HEK293 (cell line): ENCODE data around the gene CELSR1.

ENCODE experiments used
- CTCF ChIA-PET: fragments of 350-600 bp; formaldehyde crosslinking; extraction: SDS; loops from one replicate; lab custom pipeline; 2021; ENCODE audit warnings: antibody characterized with exemption; lab: Yijun Ruan, JAX
- POLR2A ChIA-PET: fragments of 300-600 bp; formaldehyde crosslinking; extraction: SDS; loops from one replicate; lab custom pipeline; 2020; ENCODE audit warnings: antibody characterized with exemption, inconsistent platforms; lab: Yijun Ruan, JAX
- H3K27ac ChIP-seq: fragments of 200-500 bp; sonication (Bioruptor generic); 2 replicates; pipeline ENCODE4 v1.5.1; 2014; ENCODE audit warnings: low read depth, low read length, control low read depth, inconsistent platforms; ENCODE audit errors: extremely low read depth
- H3K36me3 ChIP-seq, 2 experiments: fragments of 200-500 bp in 1 of 2; sonication (Bioruptor generic) in 1 of 2; 1 replicate in 1 of 2; 2 replicates in 1 of 2; pipeline ENCODE4 v1.5.1; 2014 to 2017; ENCODE audit warnings: inconsistent platforms in 2 of 2, low read length in 2 of 2; ENCODE audit not compliant: control insufficient read depth in 2 of 2, insufficient read depth in 1 of 2
- H3K4me1 ChIP-seq: fragments of 200-500 bp; sonication (Bioruptor generic); 2 replicates; pipeline ENCODE4 v1.5.1; 2014; ENCODE audit warnings: mild to moderate bottlenecking, low read length, inconsistent platforms; ENCODE audit not compliant: control insufficient read depth, insufficient read depth
- H3K4me3 ChIP-seq: 2 replicates; pipeline ENCODE4 v1.5.1; 2011; ENCODE audit warnings: low read depth, mild to moderate bottlenecking, control low read depth, low read length, moderate library complexity
- H3K9me3 ChIP-seq: fragments of 200-500 bp; sonication (Bioruptor generic); 2 replicates; pipeline ENCODE4 v1.5.1; 2014; ENCODE audit warnings: low read depth, low read length, inconsistent platforms; ENCODE audit not compliant: control insufficient read depth, insufficient read depth
- AEBP2 ChIP-seq: fragments of 450-650 bp; formaldehyde crosslinking; IDR thresholded peaks from 2 replicates; pipeline ENCODE4 v1.5.1; 2016; ENCODE audit warnings: missing biosample characterization, missing genetic modification characterization, borderline replicate concordance
- GLI2 ChIP-seq: fragments of 450-650 bp; formaldehyde crosslinking; IDR thresholded peaks from 2 replicates; pipeline ENCODE4; 2017; ENCODE audit warnings: missing biosample characterization, missing genetic modification characterization, low read depth, borderline replicate concordance
- IKZF3 ChIP-seq: fragments of 450-650 bp; IDR thresholded peaks from 2 replicates; pipeline ENCODE4 v1.5.0; 2018; ENCODE audit warnings: missing biosample characterization, mild to moderate bottlenecking, missing genetic modification characterization, moderate library complexity
- KLF16 ChIP-seq: fragments of 450-650 bp; formaldehyde crosslinking; IDR thresholded peaks from 2 replicates; pipeline ENCODE4 v1.5.1; 2017; ENCODE audit warnings: missing biosample characterization, missing genetic modification characterization
- MYNN ChIP-seq: fragments of 450-650 bp; formaldehyde crosslinking; IDR thresholded peaks from 2 replicates; pipeline ENCODE4 v1.5.1; 2016; ENCODE audit warnings: missing biosample characterization, missing genetic modification characterization, borderline replicate concordance
- REST ChIP-seq: fragments of 450-650 bp; formaldehyde crosslinking; IDR thresholded peaks from 2 replicates; pipeline ENCODE4 v1.5.1; 2016; ENCODE audit warnings: missing biosample characterization, missing genetic modification characterization
- SETDB1 ChIP-seq: IDR thresholded peaks from one replicate; pipeline ENCODE4 v1.6.1; 2017; ENCODE audit warnings: mild to moderate bottlenecking, low read length, moderate library complexity, mixed read lengths; ENCODE audit not compliant: insufficient read length
- SP3 ChIP-seq: fragments of 450-650 bp; formaldehyde crosslinking; IDR thresholded peaks from 2 replicates; pipeline ENCODE4 v1.5.1; 2016; ENCODE audit warnings: missing biosample characterization, missing genetic modification characterization
- WT1 ChIP-seq: fragments of 450-650 bp; formaldehyde crosslinking; IDR thresholded peaks from 2 replicates; pipeline ENCODE4 v1.5.1; 2016; ENCODE audit warnings: missing biosample characterization, missing genetic modification characterization
- ZBTB21 ChIP-seq: fragments of 450-650 bp; formaldehyde crosslinking; IDR thresholded peaks from 2 replicates; pipeline ENCODE4 v1.5.1; 2017; ENCODE audit warnings: missing biosample characterization, missing genetic modification characterization
- ZBTB44 ChIP-seq: fragments of 450-650 bp; IDR thresholded peaks from 2 replicates; pipeline ENCODE4 v1.5.1; 2018; ENCODE audit warnings: missing biosample characterization, mild to moderate bottlenecking, missing genetic modification characterization
- ZBTB8A ChIP-seq: fragments of 450-650 bp; formaldehyde crosslinking; IDR thresholded peaks from 2 replicates; pipeline ENCODE4 v1.5.1; 2016; ENCODE audit warnings: missing biosample characterization, missing genetic modification characterization
- ZNF155 ChIP-seq: fragments of 450-650 bp; formaldehyde crosslinking; IDR thresholded peaks from 2 replicates; pipeline ENCODE4 v1.5.1; 2016; ENCODE audit warnings: missing biosample characterization, missing genetic modification characterization
- ZNF280D ChIP-seq: fragments of 450-650 bp; formaldehyde crosslinking; IDR thresholded peaks from 2 replicates; pipeline ENCODE4 v1.5.1; 2016; ENCODE audit warnings: missing biosample characterization, missing genetic modification characterization
- ZNF350 ChIP-seq: fragments of 450-650 bp; formaldehyde crosslinking; IDR thresholded peaks from 2 replicates; pipeline ENCODE4 v1.5.0; 2017; ENCODE audit warnings: missing biosample characterization, mild to moderate bottlenecking, missing genetic modification characterization
- ZNF354C ChIP-seq: fragments of 450-650 bp; formaldehyde crosslinking; IDR thresholded peaks from 2 replicates; pipeline ENCODE4 v1.5.1; 2016; ENCODE audit warnings: missing biosample characterization, missing genetic modification characterization, low read depth, borderline replicate concordance
- ZNF423 ChIP-seq: fragments of 450-650 bp; formaldehyde crosslinking; IDR thresholded peaks from 2 replicates; pipeline ENCODE4 v1.5.1; 2016; ENCODE audit warnings: missing biosample characterization, missing genetic modification characterization
- ZNF510 ChIP-seq: fragments of 450-650 bp; formaldehyde crosslinking; IDR thresholded peaks from 2 replicates; pipeline ENCODE4 v1.5.1; 2018; ENCODE audit warnings: mild to moderate bottlenecking, missing genetic modification characterization, missing biosample characterization; ENCODE audit not compliant: insufficient replicate concordance
- ZNF514 ChIP-seq: fragments of 450-650 bp; formaldehyde crosslinking; IDR thresholded peaks from 2 replicates; pipeline ENCODE4 v1.5.1; 2016; ENCODE audit warnings: missing biosample characterization, missing genetic modification characterization
- ZNF549 ChIP-seq: fragments of 450-650 bp; IDR thresholded peaks from 2 replicates; pipeline ENCODE4 v1.5.1; 2018; ENCODE audit warnings: missing biosample characterization, missing genetic modification characterization, mild to moderate bottlenecking, inconsistent platforms, moderate library complexity
- ZNF670 ChIP-seq: fragments of 450-650 bp; formaldehyde crosslinking; IDR thresholded peaks from 2 replicates; pipeline ENCODE4 v1.5.1; 2016; ENCODE audit warnings: missing biosample characterization, missing genetic modification characterization, low read depth
- ZSCAN16 ChIP-seq: fragments of 450-650 bp; formaldehyde crosslinking; IDR thresholded peaks from 2 replicates; pipeline ENCODE4 v1.5.1; 2016; ENCODE audit warnings: missing biosample characterization, missing genetic modification characterization

The CELSR1 gene

GRCh38 chr22:46433318-46433717 lies 104.1 kb downstream of the CELSR1 start:
- H3K4me3 ChIP-seq = no peak overlapping the region
- H3K9me3 ChIP-seq = no peaks in the 10 kb centered on the region
- ChIA-PET POLR2A (no interaction called here), CTCF (interaction anchor here (0.5 kb wide), 1 partner anchor 65 kb away, joined by 3 read pairs; no protein-coding TSS in a partner anchor)
- no peak for TF ChIP-seq ZNF155 (tag by site-specific recombination)
- TF ChIP-seq MYNN (tag by site-specific recombination) = no peak
- no peak for TF ChIP-seq ZNF549 (tag by site-specific recombination)
- no peak for TF ChIP-seq ZBTB21
- TF ChIP-seq AEBP2 = no peak
- no peak for TF ChIP-seq ZNF280D (tag by site-specific recombination)
- TF ChIP-seq WT1 = no peak
- no peak for TF ChIP-seq ZNF514 (tag by site-specific recombination)
- no peak for TF ChIP-seq SETDB1
- TF ChIP-seq ZSCAN16 = no peak
- no peak for TF ChIP-seq SP3 (tag by site-specific recombination)
- peaks cover 0 to 16% of the 10 kb centered on the region in 2 experiments; a peak in 1 of 3 replicates for H3K36me3 ChIP-seq
- no peak overlapping the region for H3K27ac ChIP-seq
- H3K4me1 ChIP-seq = no peaks in the 10 kb centered on the region

GRCh38 chr22:46432164-46433068 lies 105.0 kb downstream of the CELSR1 start:
- Histone ChIP-seq H3K36me3 (peaks cover 0 to 16% of the 10 kb centered on the region in 2 experiments; a peak in 1 of 3 replicates), H3K9me3 (no peaks in the 10 kb centered on the region), H3K4me3 (no peak overlapping the region), H3K4me1 (no peaks in the 10 kb centered on the region), H3K27ac (no peak overlapping the region)
- POLR2A ChIA-PET = no interaction called here
- CTCF ChIA-PET = interaction anchor here (0.5 kb wide), 1 partner anchor 64 kb away, joined by 3 read pairs; no protein-coding TSS in a partner anchor
- TF ChIP-seq ZNF510 (no peak), GLI2 (tag by site-specific recombination) (no peak), REST (tag by site-specific recombination) (no peak), ZNF350 (tag by site-specific recombination) (no peak), IKZF3 (tag by site-specific recombination) (no peak), ZBTB8A (tag by site-specific recombination) (no peak), ZNF423 (tag by site-specific recombination) (no peak), ZNF670 (tag by site-specific recombination) (no peak), ZNF354C (tag by site-specific recombination) (no peak), KLF16 (tag by site-specific recombination) (no peak), ZBTB44 (tag by site-specific recombination) (no peak)
